NT2/D1 (cell line): ENCODE data around the gene TRIM10.

Experiments
- SUZ12 ChIP-seq: IDR thresholded peaks from 2 replicates; pipeline ENCODE4 v1.6.1; 2011; ENCODE audit not compliant: insufficient read length, insufficient read depth; ENCODE audit errors: extremely low read depth
- YY1 ChIP-seq: IDR thresholded peaks from 2 replicates; pipeline ENCODE4 v1.6.1; 2011; ENCODE audit not compliant: insufficient read length, insufficient read depth
- ZNF274 ChIP-seq: IDR thresholded peaks from 2 replicates; pipeline ENCODE4 v1.6.1; 2011; ENCODE audit warnings: mild to moderate bottlenecking, low read depth, low read length

- TF ChIP-seq SUZ12: no peak
- no peak for TF ChIP-seq YY1
- no peak for TF ChIP-seq ZNF274
These were observed 29.0 kb downstream of the TRIM10 start for GRCh38 chr6:30131947-30132497.
